ENCODE measurements around the gene POU6F2.

Gene POU6F2

GRCh38 chr7:39195967-39196366, 218.3 kb downstream of the POU6F2 start:
- DNase-seq = no peak

GRCh38 chr7:39197831-39198230, 220.1 kb downstream of the POU6F2 start:
- no peak for DNase-seq

- no peak for DNase-seq
These were observed 220.8 kb downstream of the POU6F2 start for GRCh38 chr7:39198556-39198955.

- no peak for DNase-seq
These were observed 221.3 kb downstream of the POU6F2 start for GRCh38 chr7:39199006-39199405.

- no peak for DNase-seq
These were observed 222.2 kb downstream of the POU6F2 start for GRCh38 chr7:39199951-39200350.

- DNase-seq = no peak
These were observed 224.3 kb downstream of the POU6F2 start for GRCh38 chr7:39202041-39202440.

GRCh38 chr7:39210362-39210761, 232.7 kb downstream of the POU6F2 start:
- DNase-seq = no peak

- DNase-seq = no peak
These were observed 233.9 kb downstream of the POU6F2 start for GRCh38 chr7:39211581-39211980.

- DNase-seq = no peak
These were observed 235.2 kb downstream of the POU6F2 start for GRCh38 chr7:39212876-39213275.

- DNase-seq = no peak
These were observed 240.1 kb downstream of the POU6F2 start for GRCh38 chr7:39217783-39218182.

- DNase-seq = no peak
These were observed 242.2 kb downstream of the POU6F2 start for GRCh38 chr7:39219869-39220268.

- DNase-seq = no peak
These were observed 244.2 kb downstream of the POU6F2 start for GRCh38 chr7:39221901-39222300.

GRCh38 chr7:39228946-39229345, 251.2 kb downstream of the POU6F2 start:
- peak; percentile 88 to 89 for DNase-seq

- DNase-seq = no peak
These were observed 256.3 kb downstream of the POU6F2 start for GRCh38 chr7:39233851-39234529.

- DNase-seq = no peak
These were observed 260.6 kb downstream of the POU6F2 start for GRCh38 chr7:39238234-39238869.

GRCh38 chr7:39240864-39241263, 263.2 kb downstream of the POU6F2 start:
- DNase-seq = no peak

GRCh38 chr7:39247576-39247975, 269.9 kb downstream of the POU6F2 start:
- no peak for DNase-seq

GRCh38 chr7:39248041-39248691, 270.5 kb downstream of the POU6F2 start:
- DNase-seq = no peak

- no peak for DNase-seq
These were observed 271.0 kb downstream of the POU6F2 start for GRCh38 chr7:39248692-39249090.

- peak in 1 of 2 experiments; percentile 24 for DNase-seq
These were observed 272.0 kb downstream of the POU6F2 start for GRCh38 chr7:39249635-39250152.

GRCh38 chr7:39252916-39253315, 275.2 kb downstream of the POU6F2 start:
- DNase-seq = no peak

GRCh38 chr7:39259391-39260003, 281.8 kb downstream of the POU6F2 start:
- no peak for DNase-seq

- no peak for DNase-seq
These were observed 282.7 kb downstream of the POU6F2 start for GRCh38 chr7:39260279-39260844.

All from NCI-H187 (cell line).